K562 (cell line): Measurements from ENCODE around the gene NEDD4L. TPM values are rescaled to one million over a fixed set of nuclear protein-coding genes. Genes with fewer than 3 reads are reported as not detected.

Source experiments
- BCL6 ChIP-seq: fragments of 250-450 bp; sonication (Bioruptor Pico); IDR thresholded peaks from 2 replicates; pipeline ENCODE4 v1.4.0; 2020
- CREB3 ChIP-seq: fragments of 450-650 bp; conservative IDR thresholded peaks from 2 replicates; pipeline ENCODE4 v1.6.1; 2016; ENCODE audit warnings: missing genetic modification characterization, low read depth, mild to moderate bottlenecking, missing compliant biosample characterization, moderate library complexity
- FOXP1 ChIP-seq: sonication (generic); formaldehyde crosslinking; IDR thresholded peaks from 2 replicates; pipeline ENCODE4 v1.8.0; 2022; ENCODE audit warnings: mild to moderate bottlenecking, missing genetic modification reagents
- HCFC1 ChIP-seq: IDR thresholded peaks from 2 replicates; pipeline ENCODE4 v1.6.1; 2012; ENCODE audit warnings: low read depth, low read length, improper control_type of control experiment
- HMGXB4 ChIP-seq: sonication (generic); formaldehyde crosslinking; IDR thresholded peaks from 2 replicates; pipeline ENCODE4 v1.8.1; 2023; ENCODE audit warnings: mild to moderate bottlenecking, missing genetic modification reagents
- MCM5 ChIP-seq: fragments of 450-650 bp; IDR thresholded peaks from 2 replicates; pipeline ENCODE4 v1.6.1; 2016; ENCODE audit warnings: low read depth
- RERE ChIP-seq: sonication (generic); formaldehyde crosslinking; IDR thresholded peaks from 2 replicates; pipeline ENCODE4 v1.8.0; 2023; ENCODE audit warnings: missing genetic modification reagents, mild to moderate bottlenecking, borderline replicate concordance
- UBTF ChIP-seq, 2 experiments: IDR thresholded peaks; 2 replicates each; pipeline ENCODE4 v1.6.1; 2012; ENCODE audit warnings: improper control_type of control experiment in 2 of 2, low read depth in 2 of 2, low read length in 2 of 2, borderline replicate concordance in 1 of 2
- ZNF384 ChIP-seq: IDR thresholded peaks from 2 replicates; pipeline ENCODE4 v1.6.1; 2012; ENCODE audit warnings: low read depth, low read length, improper control_type of control experiment
- polyA plus RNA-seq, 8 experiments: library from polyadenylated mRNA; depleted of rRNA in 4 of 8; stranded (reverse) in 5 of 8; unstranded in 3 of 8; fragments of >200 nt; fragmentation: Nextera tagmentation in 2 of 8; fragmentation: Illumina TruSeq in 1 of 8; extraction: Ambion mirVana in 2 of 8; extraction: Trizol in 1 of 8; gene quantifications; 2 replicates each; pipeline versions ENCODE4 v1.2.1 to v1.2.3, GENCODE V29; 2011 to 2014; ENCODE audit warnings: inconsistent platforms in 1 of 8, missing spikeins in 1 of 8
- total RNA-seq, 7 experiments: library from RNA; depleted of rRNA in 6 of 7; stranded (reverse); fragments of >200 nt in 6 of 7; fragmentation: Illumina TruSeq in 2 of 7; extraction: Trizol in 2 of 7; gene quantifications; 2 replicates each; pipeline versions ENCODE4 v1.2.1 to v1.2.3, GENCODE V29; 2011 to 2021; ENCODE audit warnings: low replicate concordance in 1 of 7

NEDD4L gene
- total and polyA plus RNA-seq, 9 of the 15 experiments (the other 6 are each of a cell fraction or from before 2014, with no cell fraction given): 8.1 to 33.4 (median 19.9) TPM

GRCh38 chr18:58431215-58431614, 387.2 kb downstream of the NEDD4L start (continued):
- no peak for TF ChIP-seq RERE (CRISPR knock-in tag)
- no peak for TF ChIP-seq ZNF384
- no peak for TF ChIP-seq HMGXB4 (CRISPR knock-in tag)
- no peak for TF ChIP-seq UBTF (IDR thresholded peaks at IDR 0.05; ENCODE audit: borderline replicate concordance in 1 of 2, low read depth in 2 of 2, low read length in 2 of 2)
- TF ChIP-seq MCM5: no peak
- no peak for TF ChIP-seq BCL6 (CRISPR knock-in tag)
- no peak for TF ChIP-seq CREB3
- no peak for TF ChIP-seq FOXP1 (CRISPR knock-in tag)
- no peak for TF ChIP-seq HCFC1
